Kidney epithelial cell (primary cell): ENCODE data around the gene NCBP3. TPM values are rescaled to one million over a fixed set of nuclear protein-coding genes. Genes with fewer than 3 reads are reported as not detected.

Experiments used
- DNase-seq: peaks from one replicate; pipeline ENCODE4 v3.0.0-alpha.2; 2010; ENCODE audit warnings: low read depth
- H3K27me3 ChIP-seq: 2 replicates; pipeline ENCODE4 v1.6.0; 2011; ENCODE audit warnings: low read length; ENCODE audit not compliant: control insufficient read depth, insufficient read depth
- H3K36me3 ChIP-seq: 2 replicates; pipeline ENCODE4 v1.5.1; 2011; ENCODE audit warnings: low read length; ENCODE audit not compliant: control insufficient read depth, insufficient read depth
- H3K4me3 ChIP-seq: 2 replicates; pipeline ENCODE4 v1.5.1; 2011; ENCODE audit warnings: low read depth, mild to moderate bottlenecking, control low read depth, low read length
- total RNA-seq: library from RNA; depleted of rRNA; stranded (reverse); fragments of >200 nt; gene quantifications from 2 replicates; pipeline ENCODE4 v1.2.3, GENCODE V29; 2015
- TF ChIP-seq, protein P1 (sequence below): IDR thresholded peaks from 2 replicates; pipeline ENCODE4 v1.5.1; 2011; ENCODE audit warnings: mild to moderate bottlenecking, moderate library complexity, low read length, control low read depth, inconsistent platforms; ENCODE audit not compliant: insufficient read depth, poor library complexity, severe bottlenecking

The NCBP3 gene
- total RNA-seq, 1 donor from 2014 or later: 29.1 TPM

DNA sequence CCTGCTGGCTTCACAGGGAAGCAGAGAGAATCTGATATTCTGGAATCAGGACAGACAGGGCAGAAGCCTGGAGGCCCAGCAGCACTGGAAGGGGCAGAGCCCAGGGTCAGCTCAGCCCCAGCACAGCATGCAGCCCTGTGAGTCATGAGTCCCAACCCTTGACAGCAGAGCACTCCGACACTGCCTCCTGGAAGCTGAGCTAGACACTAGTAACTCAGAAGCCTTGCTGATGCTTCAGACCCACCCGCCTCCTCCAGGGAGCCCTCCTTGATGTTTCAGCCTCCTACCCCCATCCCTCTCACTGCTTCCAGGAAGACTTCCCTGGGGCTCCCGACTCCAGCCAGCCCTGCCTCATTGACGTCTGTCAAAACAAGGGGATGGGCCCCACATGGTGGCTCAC is 39.9 kb upstream of the NCBP3 start:
- H3K4me3 ChIP-seq: no peak overlapping the region
- H3K27me3 ChIP-seq: no peaks in the 10 kb centered on the region
- TF ChIP-seq, protein P1, sequence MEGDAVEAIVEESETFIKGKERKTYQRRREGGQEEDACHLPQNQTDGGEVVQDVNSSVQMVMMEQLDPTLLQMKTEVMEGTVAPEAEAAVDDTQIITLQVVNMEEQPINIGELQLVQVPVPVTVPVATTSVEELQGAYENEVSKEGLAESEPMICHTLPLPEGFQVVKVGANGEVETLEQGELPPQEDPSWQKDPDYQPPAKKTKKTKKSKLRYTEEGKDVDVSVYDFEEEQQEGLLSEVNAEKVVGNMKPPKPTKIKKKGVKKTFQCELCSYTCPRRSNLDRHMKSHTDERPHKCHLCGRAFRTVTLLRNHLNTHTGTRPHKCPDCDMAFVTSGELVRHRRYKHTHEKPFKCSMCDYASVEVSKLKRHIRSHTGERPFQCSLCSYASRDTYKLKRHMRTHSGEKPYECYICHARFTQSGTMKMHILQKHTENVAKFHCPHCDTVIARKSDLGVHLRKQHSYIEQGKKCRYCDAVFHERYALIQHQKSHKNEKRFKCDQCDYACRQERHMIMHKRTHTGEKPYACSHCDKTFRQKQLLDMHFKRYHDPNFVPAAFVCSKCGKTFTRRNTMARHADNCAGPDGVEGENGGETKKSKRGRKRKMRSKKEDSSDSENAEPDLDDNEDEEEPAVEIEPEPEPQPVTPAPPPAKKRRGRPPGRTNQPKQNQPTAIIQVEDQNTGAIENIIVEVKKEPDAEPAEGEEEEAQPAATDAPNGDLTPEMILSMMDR: no peak
- no peak for DNase-seq
- H3K36me3 ChIP-seq: no peaks in the 10 kb centered on the region

DNA sequence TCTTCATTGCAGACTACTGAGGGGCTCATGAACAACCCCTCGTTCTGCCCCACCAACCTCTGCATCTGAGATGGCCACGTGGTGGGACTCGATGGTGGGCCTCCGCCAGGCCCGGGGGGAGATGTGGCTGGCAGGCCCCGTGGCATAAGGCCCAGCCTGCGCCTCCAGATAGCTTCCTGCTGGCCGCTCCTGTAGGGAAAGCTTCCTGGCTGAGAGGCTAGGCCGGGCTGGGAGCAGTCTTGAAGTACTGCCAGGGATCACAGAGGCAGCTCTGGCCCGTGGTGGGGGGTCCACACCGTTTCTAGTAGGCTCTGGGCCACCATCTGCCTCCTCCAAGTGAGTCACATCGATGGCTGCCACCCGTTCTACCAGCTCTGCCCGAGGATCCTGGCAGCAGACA is 39.2 kb upstream of the NCBP3 start:
- DNase-seq: no peak
- H3K4me3 ChIP-seq: no peak overlapping the region
- no peaks in the 10 kb centered on the region for H3K36me3 ChIP-seq
- TF ChIP-seq, protein P1: no peak
- H3K27me3 ChIP-seq: no peaks in the 10 kb centered on the region

DNA sequence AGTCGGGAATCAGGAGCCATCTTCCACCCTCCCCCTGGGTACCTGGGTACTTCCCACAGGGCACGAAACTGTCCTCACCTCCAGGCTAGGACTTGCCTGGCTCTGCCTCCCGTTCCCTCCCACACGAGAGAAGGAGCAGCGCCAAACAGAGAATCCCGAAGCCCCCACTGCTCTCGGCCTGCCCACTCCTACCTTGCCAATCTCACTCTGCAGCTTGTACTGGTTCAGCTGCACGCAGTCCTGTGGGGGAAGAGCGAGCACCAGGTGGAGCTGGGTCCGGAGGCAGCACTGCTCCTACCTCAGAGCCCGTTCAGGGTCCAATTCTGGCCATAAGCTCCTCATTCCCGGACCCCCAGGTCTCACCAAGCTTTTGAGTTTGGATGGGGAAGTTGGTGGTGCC is 38.1 kb upstream of the NCBP3 start:
- TF ChIP-seq, protein P1: no peak
- H3K4me3 ChIP-seq: no peak overlapping the region
- no peaks in the 10 kb centered on the region for H3K36me3 ChIP-seq
- no peaks in the 10 kb centered on the region for H3K27me3 ChIP-seq
- no peak for DNase-seq

DNA sequence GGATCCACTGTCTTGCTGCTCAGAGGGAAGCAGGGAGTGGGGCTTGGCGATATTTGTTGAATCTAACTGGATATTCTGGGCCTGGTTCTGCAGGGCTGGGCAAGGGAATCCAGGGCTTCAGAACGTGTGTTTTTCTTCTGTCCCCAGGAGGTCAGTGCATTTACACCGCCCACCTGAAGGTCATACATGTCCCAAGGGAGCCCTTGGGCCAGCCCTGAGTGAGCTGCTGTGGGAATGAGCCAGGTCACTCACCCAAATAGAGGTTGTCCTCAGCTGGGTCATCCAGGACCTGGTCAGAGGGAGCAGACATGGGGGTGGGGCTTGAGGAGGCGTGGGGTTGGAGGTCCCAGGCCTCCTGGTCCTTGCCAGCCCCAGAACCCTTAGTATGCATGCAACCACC is 36.2 kb upstream of the NCBP3 start:
- Histone ChIP-seq H3K36me3 (no peaks in the 10 kb centered on the region), H3K4me3 (no peak overlapping the region), H3K27me3 (no peaks in the 10 kb centered on the region)
- DNase-seq: no peak
- TF ChIP-seq, protein P1: no peak

DNA sequence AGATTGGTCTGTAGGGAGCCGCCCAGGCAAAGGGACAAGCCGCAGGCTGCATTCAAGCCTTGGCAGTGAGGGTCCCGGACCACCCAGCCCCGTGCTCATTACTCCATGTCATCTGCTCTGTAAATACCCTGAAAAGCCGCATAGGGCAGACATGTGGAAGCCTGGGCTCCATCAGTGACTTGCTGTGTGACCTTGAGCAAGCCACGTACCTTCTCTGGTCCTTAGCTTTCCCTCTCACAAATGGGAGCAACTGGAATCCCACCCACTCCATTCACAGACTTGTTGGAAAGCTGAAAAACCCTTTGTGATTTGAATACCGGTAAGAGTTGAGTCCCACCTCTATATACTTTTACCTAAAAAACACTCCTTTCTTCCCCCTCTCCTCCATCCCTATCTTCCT is 34.9 kb upstream of the NCBP3 start:
- TF ChIP-seq, protein P1: no peak
- Histone ChIP-seq H3K27me3 (no peaks in the 10 kb centered on the region), H3K4me3 (no peak overlapping the region), H3K36me3 (no peaks in the 10 kb centered on the region)
- no peak for DNase-seq

DNA sequence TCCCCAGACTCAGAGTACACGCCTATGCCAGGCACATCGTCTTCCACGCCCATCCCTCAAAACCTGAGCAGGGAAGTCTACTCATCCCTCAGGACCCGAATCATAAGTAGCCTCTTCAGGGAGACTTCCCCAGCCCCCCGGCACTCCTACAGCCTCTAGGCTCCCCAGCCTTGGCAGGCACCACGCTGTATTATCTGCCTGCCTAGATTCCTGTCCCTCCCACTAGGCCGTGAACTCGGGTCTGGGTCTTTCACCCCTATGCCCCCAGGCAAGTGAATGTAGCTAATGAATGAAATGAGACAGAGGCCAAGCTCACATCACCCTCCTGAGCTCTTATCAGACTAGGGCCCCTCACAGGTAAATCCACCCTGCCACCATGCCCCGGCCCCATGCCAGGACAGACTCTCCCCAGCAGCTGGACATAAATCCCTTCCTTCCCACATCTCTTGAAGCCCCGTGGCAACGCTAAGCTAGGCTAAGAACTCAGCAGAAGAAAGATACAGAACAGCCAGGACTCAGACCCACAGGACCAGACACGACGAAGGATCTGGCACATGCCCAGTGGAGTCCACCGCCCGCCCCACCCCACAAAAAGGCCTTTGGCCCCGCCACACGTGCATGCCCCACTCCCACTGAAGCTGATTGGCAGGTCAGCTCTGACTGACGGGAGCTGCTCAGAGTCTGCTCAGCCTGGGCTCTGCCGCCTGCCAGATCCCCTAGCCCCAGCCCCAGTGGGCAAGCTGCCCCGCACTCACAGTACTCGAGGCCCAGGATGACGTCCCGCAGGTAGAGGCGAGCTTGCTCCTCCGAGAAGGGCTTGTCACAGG is 33.8 kb upstream of the NCBP3 start:
- no peak for DNase-seq

More for the DNA sequence above, 33.8 kb upstream of the NCBP3 start:
- TF ChIP-seq, protein P1: no peak
- Histone ChIP-seq H3K27me3 (no peaks in the 10 kb centered on the region), H3K4me3 (no peak overlapping the region), H3K36me3 (no peaks in the 10 kb centered on the region)
